Smooth muscle cell (in vitro differentiated cells): ENCODE data around the gene TMEM45A. TPM values are rescaled to one million over a fixed set of nuclear protein-coding genes. Genes with fewer than 3 reads are reported as not detected.
"Not testable (repeated sequence)": the region's sequence is repeated elsewhere in the genome, so short reads cannot be mapped to it uniquely, and the experiment has no call there.

Source experiments
- DNase-seq: peaks from one replicate; lab custom pipeline; 2025; ENCODE audit not compliant: unreplicated experiment; lab: John Stamatoyannopoulos, UW
- H2AFZ ChIP-seq: fragments of 200-600 bp; sonication (generic); 2 replicates; pipeline ENCODE4 v1.6.0; 2016; ENCODE audit warnings: antibody characterized with exemption, low read depth, mild to moderate bottlenecking
- H3F3A ChIP-seq: fragments of 200-600 bp; sonication (generic); 2 replicates; pipeline ENCODE4 v1.6.0; 2017; ENCODE audit warnings: antibody characterized with exemption, low read depth
- H3K27ac ChIP-seq: fragments of 200-600 bp; sonication (generic); 2 replicates; pipeline ENCODE4 v1.5.1; 2016; ENCODE audit warnings: low read depth, mild to moderate bottlenecking
- H3K27me3 ChIP-seq: fragments of 200-600 bp; sonication (generic); 2 replicates; pipeline ENCODE4 v1.6.1; 2016; ENCODE audit warnings: low read depth, mild to moderate bottlenecking
- H3K36me3 ChIP-seq: fragments of 200-600 bp; sonication (generic); 2 replicates; pipeline ENCODE4 v1.5.1; 2016; ENCODE audit warnings: low read depth
- H3K4me1 ChIP-seq: fragments of 200-600 bp; sonication (generic); 2 replicates; pipeline ENCODE4 v1.5.1; 2016; ENCODE audit warnings: low read depth
- H3K4me2 ChIP-seq: fragments of 200-600 bp; sonication (generic); 2 replicates; pipeline ENCODE4 v1.6.0; 2016; ENCODE audit warnings: mild to moderate bottlenecking
- H3K4me3 ChIP-seq: fragments of 200-600 bp; sonication (generic); 2 replicates; pipeline ENCODE4 v1.5.1; 2016; ENCODE audit warnings: mild to moderate bottlenecking
- H3K79me2 ChIP-seq: fragments of 200-600 bp; sonication (generic); 2 replicates; pipeline ENCODE4 v1.6.0; 2016; ENCODE audit warnings: low read depth, mild to moderate bottlenecking
- H3K9ac ChIP-seq: fragments of 200-600 bp; sonication (generic); 2 replicates; pipeline ENCODE4 v1.6.0; 2016; ENCODE audit warnings: low read depth
- H3K9me3 ChIP-seq: fragments of 200-600 bp; sonication (generic); replicated peaks from 2 replicates; pipeline ENCODE4 v1.5.1; 2016; ENCODE audit warnings: low read depth
- H4K20me1 ChIP-seq: fragments of 200-600 bp; sonication (generic); 2 replicates; pipeline ENCODE4 v1.6.0; 2016; ENCODE audit warnings: low read depth
- WGBS: methylation state at CpG from one replicate; pipeline ENCODE4 v1.1.7; 2016; ENCODE audit warnings: low lambda C conversion rate; 5-methylcytosine and 5-hydroxymethylcytosine counted together
- polyA plus RNA-seq: library from polyadenylated mRNA; unstranded; fragments of >200 nt; fragmentation: Nextera tagmentation; extraction: Ambion mirVana; gene quantifications from 2 replicates; pipeline ENCODE4 v1.2.1, GENCODE V29; 2016
- total RNA-seq: library from RNA; depleted of rRNA; stranded (reverse); fragments of >200 nt; gene quantifications from 2 replicates; pipeline ENCODE4 v1.2.3, GENCODE V29; 2014
- TF ChIP-seq, protein P1 (sequence below): fragments of 200-600 bp; sonication (generic); IDR thresholded peaks from 2 replicates; pipeline ENCODE4 v1.5.1; 2017; ENCODE audit warnings: borderline replicate concordance, mild to moderate bottlenecking, antibody characterized with exemption; ENCODE audit not compliant: insufficient read depth, poor library complexity, severe bottlenecking

TMEM45A gene
- total and polyA plus RNA-seq, 2 experiments from 2014 or later: 209 to 280 TPM

DNA sequence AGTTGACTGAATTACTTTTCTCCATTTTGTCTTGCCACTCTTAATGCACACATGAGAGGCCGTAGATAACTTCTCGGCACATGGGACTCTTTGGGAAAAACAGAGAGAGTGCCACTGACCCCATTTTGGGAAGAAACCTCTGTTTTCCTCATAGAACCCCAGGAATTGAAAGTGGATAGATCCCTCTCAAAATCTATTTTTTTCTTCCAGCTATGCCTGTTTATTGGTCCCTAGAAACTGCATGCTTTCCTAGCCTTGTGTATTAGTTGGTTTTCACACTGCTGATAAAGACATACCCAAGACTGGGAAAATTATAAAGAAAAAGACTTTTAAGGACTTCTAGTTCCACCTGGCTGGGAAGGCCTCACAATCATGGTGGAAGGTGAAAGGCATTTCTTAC lies 23.7 kb upstream of the TMEM45A start:
- no peak for DNase-seq
- TF ChIP-seq, protein P1, sequence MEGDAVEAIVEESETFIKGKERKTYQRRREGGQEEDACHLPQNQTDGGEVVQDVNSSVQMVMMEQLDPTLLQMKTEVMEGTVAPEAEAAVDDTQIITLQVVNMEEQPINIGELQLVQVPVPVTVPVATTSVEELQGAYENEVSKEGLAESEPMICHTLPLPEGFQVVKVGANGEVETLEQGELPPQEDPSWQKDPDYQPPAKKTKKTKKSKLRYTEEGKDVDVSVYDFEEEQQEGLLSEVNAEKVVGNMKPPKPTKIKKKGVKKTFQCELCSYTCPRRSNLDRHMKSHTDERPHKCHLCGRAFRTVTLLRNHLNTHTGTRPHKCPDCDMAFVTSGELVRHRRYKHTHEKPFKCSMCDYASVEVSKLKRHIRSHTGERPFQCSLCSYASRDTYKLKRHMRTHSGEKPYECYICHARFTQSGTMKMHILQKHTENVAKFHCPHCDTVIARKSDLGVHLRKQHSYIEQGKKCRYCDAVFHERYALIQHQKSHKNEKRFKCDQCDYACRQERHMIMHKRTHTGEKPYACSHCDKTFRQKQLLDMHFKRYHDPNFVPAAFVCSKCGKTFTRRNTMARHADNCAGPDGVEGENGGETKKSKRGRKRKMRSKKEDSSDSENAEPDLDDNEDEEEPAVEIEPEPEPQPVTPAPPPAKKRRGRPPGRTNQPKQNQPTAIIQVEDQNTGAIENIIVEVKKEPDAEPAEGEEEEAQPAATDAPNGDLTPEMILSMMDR: no peak
- H3K79me2 ChIP-seq: no peaks in the 10 kb centered on the region
- no peaks in the 10 kb centered on the region for H4K20me1 ChIP-seq
- 92% methylated on average over 2 of the region's 2 CpGs for WGBS
- no peak overlapping the region for H3K4me2 ChIP-seq
- no peaks in the 10 kb centered on the region for H3K27me3 ChIP-seq
- H3K4me3 ChIP-seq: no peak overlapping the region
- H3K9me3 ChIP-seq: peaks cover 4% of the 10 kb centered on the region
- no peak overlapping the region for H3K27ac ChIP-seq
- no peak overlapping the region for H2AFZ ChIP-seq
- no peaks in the 10 kb centered on the region for H3F3A ChIP-seq
- H3K36me3 ChIP-seq: no peaks in the 10 kb centered on the region
- H3K4me1 ChIP-seq: no peaks in the 10 kb centered on the region
- no peak overlapping the region for H3K9ac ChIP-seq

DNA sequence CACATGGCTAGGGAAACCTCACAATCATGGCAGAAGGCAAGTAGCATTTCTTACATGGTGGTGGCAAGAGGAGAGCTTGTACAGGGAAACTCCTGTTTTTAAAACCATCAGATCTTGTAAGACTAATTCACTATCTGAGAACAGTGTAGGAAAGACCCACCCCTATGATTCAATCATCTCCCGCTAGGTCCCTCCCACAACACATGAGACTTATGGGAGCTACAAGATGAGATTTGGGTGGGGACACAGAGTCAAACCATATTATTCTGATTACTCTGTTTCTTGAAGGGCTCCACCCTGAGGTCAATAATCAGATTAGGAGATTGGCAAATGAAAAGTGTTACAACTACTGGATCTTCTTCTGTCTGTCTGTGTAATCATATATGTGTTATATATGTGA lies 21.5 kb upstream of the TMEM45A start:
- DNase-seq: no peak
- Histone ChIP-seq H3K79me2 (no peaks in the 10 kb centered on the region), H3F3A (no peaks in the 10 kb centered on the region), H3K36me3 (no peaks in the 10 kb centered on the region), H2AFZ (no peak overlapping the region), H3K27ac (no peak overlapping the region), H3K27me3 (no peaks in the 10 kb centered on the region), H3K4me2 (no peak overlapping the region), H4K20me1 (no peaks in the 10 kb centered on the region), H3K4me1 (no peaks in the 10 kb centered on the region), H3K9ac (no peak overlapping the region), H3K9me3 (peaks cover 4% of the 10 kb centered on the region), H3K4me3 (no peak overlapping the region)
- TF ChIP-seq, protein P1: no peak
- WGBS: 96% methylated on average over 1 of the region's 1 CpG

DNA sequence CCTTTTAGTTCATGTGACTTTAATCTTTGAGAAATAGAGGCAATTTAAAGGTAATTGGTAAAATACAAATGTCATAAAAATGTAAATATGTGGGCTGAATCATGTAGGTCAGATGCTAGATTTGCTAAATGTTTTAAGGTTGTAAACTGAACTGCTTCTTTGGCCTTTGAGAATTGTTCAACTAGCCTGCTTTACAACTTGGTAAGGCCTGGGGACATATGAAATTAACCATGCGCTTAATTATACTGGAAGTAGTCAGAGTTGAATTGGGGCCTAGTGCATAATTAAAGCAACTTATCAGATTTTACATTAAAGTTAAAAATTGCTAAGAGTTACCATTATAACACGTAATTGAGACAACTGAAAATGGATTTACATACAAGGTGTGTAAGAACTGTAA lies 21.0 kb upstream of the TMEM45A start:
- no peak for DNase-seq
- Histone ChIP-seq H4K20me1 (no peaks in the 10 kb centered on the region), H2AFZ (no peak overlapping the region), H3K79me2 (no peaks in the 10 kb centered on the region), H3K4me3 (no peak overlapping the region), H3F3A (no peaks in the 10 kb centered on the region), H3K4me2 (no peak overlapping the region), H3K9me3 (peaks cover 4% of the 10 kb centered on the region), H3K4me1 (no peaks in the 10 kb centered on the region), H3K9ac (no peak overlapping the region), H3K27me3 (no peaks in the 10 kb centered on the region), H3K36me3 (no peaks in the 10 kb centered on the region), H3K27ac (no peak overlapping the region)
- 80% methylated on average over 2 of the region's 2 CpGs for WGBS
- TF ChIP-seq, protein P1: no peak

DNA sequence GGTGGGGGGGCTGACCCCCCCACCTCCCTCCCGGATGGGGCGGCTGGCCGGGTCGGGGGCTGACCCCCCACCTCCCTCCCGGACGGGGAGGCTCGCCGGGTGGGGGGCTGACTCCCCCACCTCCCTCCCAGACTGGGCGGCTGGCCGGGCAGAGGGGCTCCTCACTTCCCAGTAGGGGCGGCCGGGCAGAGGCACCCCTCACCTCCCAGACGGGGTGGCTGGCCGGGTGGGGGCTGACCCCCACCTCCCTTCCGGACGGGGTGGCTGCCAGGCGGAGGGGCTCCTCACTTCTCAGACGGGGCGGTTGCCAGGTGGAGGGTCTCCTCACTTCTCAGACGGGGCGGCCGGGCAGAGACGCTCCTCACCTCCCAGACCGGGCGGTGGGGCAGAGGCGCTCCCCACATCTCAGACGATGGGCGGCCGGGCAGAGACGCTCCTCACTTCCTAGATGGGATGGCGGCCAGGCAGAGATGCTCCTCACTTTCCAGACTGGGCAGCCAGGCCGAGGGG lies 14.5 kb upstream of the TMEM45A start:
- H3K79me2 ChIP-seq, H3F3A ChIP-seq, H3K27me3 ChIP-seq, H3K36me3 ChIP-seq, H3K4me3 ChIP-seq, H3K4me2 ChIP-seq, H3K9ac ChIP-seq, H3K4me1 ChIP-seq, H2AFZ ChIP-seq, H3K9me3 ChIP-seq, H3K27ac ChIP-seq, DNase-seq, H4K20me1 ChIP-seq: not testable (repeated sequence)
- 96% methylated on average over 12 of the region's 32 CpGs for WGBS

DNA sequence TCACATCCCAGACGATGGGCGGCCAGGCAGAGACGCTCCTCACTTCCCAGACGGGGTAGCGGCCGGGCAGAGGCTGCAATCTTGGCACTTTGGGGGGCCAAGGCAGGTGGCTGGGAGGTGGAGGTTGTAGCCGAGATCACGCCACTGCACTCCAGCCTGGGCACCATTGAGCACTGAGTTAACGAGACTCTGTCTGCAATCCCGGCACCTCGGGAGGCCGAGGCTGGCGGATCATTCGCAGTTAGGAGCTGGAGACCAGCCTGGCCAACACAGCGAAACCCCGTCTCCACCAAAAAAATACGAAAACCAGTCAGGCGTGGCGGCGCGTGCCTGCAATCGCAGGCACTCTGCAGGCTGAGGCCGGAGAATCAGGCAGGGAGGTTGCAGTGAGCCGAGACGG lies 13.9 kb upstream of the TMEM45A start:
- H3K79me2 ChIP-seq, H3K9ac ChIP-seq, H2AFZ ChIP-seq, H3K27ac ChIP-seq, H3K27me3 ChIP-seq, H3K4me2 ChIP-seq, H3K36me3 ChIP-seq, H4K20me1 ChIP-seq, DNase-seq, H3F3A ChIP-seq, H3K4me1 ChIP-seq, H3K4me3 ChIP-seq, H3K9me3 ChIP-seq: not testable (repeated sequence)
- WGBS: 94% methylated on average over 25 of the region's 25 CpGs
